Measurements from ENCODE around the gene HDDC2. TPM values are rescaled to one million over a fixed set of nuclear protein-coding genes. Genes with fewer than 3 reads are reported as not detected.

The HDDC2 gene
- total and polyA plus RNA-seq, 9 of the 15 experiments (the other 6 are each of a cell fraction or from before 2014, with no cell fraction given), result 194 to 632 (median 294) TPM

- TF ChIP-seq, protein P1, sequence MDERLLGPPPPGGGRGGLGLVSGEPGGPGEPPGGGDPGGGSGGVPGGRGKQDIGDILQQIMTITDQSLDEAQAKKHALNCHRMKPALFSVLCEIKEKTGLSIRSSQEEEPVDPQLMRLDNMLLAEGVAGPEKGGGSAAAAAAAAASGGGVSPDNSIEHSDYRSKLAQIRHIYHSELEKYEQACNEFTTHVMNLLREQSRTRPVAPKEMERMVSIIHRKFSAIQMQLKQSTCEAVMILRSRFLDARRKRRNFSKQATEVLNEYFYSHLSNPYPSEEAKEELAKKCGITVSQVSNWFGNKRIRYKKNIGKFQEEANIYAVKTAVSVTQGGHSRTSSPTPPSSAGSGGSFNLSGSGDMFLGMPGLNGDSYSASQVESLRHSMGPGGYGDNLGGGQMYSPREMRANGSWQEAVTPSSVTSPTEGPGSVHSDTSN (CRISPR knock-in tag; IDR thresholded peaks at IDR 0.05; ENCODE audit: low read depth), result no peak
- TF ChIP-seq, protein P1 (tag; conservative IDR thresholded peaks at IDR 0.05; ENCODE audit: low read depth), result no peak
- TF ChIP-seq ZNF518B (CRISPR knock-in tag; IDR thresholded peaks at IDR 0.05), result no peak
- TF ChIP-seq JUNB (CRISPR knock-in tag; conservative IDR thresholded peaks at IDR 0.05), result no peak
- no peak for TF ChIP-seq CTCF (IDR thresholded peaks at IDR 0.05 in 2 of 3, conservative IDR thresholded peaks at IDR 0.05 in 1 of 3; ENCODE audit: insufficient read depth in 2 of 3, low read depth in 1 of 3, low read length in 3 of 3)
- no peak; the same call in 1 of the 2 replicates for TF ChIP-seq SMARCE1 (IDR thresholded peaks at IDR 0.05)
- TF ChIP-seq RCOR1 (IDR thresholded peaks at IDR 0.05; ENCODE audit: borderline replicate concordance in 1 of 2, low read depth in 2 of 2, low read length in 2 of 2), result peak in 1 of 2 experiments; percentile 85; a peak in 2 of 4 replicates
- peak; percentile 58; the same call in 1 of the 2 replicates for TF ChIP-seq ESRRA (IDR thresholded peaks at IDR 0.05; ENCODE audit: borderline replicate concordance, low read depth)
- no peak for TF ChIP-seq BMI1 (IDR thresholded peaks at IDR 0.05; ENCODE audit: low read length)
- TF ChIP-seq ZNF197 (CRISPR knock-in tag; IDR thresholded peaks at IDR 0.05; ENCODE audit: low read depth), result no peak
- no peak for TF ChIP-seq GTF2E2 (tag; IDR thresholded peaks at IDR 0.05)
- peak; percentile 76 for TF ChIP-seq HES1 (IDR thresholded peaks at IDR 0.05; ENCODE audit: low read depth)
- no peak for TF ChIP-seq NONO (IDR thresholded peaks at IDR 0.05; ENCODE audit: low read depth in 2 of 2, low read length in 1 of 2)
- TF ChIP-seq SETDB1 (IDR thresholded peaks at IDR 0.05; ENCODE audit: low read length), result no peak
- TF ChIP-seq ZNF224 (CRISPR knock-in tag; IDR thresholded peaks at IDR 0.05), result no peak
- TF ChIP-seq, protein P2, sequence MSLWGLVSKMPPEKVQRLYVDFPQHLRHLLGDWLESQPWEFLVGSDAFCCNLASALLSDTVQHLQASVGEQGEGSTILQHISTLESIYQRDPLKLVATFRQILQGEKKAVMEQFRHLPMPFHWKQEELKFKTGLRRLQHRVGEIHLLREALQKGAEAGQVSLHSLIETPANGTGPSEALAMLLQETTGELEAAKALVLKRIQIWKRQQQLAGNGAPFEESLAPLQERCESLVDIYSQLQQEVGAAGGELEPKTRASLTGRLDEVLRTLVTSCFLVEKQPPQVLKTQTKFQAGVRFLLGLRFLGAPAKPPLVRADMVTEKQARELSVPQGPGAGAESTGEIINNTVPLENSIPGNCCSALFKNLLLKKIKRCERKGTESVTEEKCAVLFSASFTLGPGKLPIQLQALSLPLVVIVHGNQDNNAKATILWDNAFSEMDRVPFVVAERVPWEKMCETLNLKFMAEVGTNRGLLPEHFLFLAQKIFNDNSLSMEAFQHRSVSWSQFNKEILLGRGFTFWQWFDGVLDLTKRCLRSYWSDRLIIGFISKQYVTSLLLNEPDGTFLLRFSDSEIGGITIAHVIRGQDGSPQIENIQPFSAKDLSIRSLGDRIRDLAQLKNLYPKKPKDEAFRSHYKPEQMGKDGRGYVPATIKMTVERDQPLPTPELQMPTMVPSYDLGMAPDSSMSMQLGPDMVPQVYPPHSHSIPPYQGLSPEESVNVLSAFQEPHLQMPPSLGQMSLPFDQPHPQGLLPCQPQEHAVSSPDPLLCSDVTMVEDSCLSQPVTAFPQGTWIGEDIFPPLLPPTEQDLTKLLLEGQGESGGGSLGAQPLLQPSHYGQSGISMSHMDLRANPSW (CRISPR knock-in tag; IDR thresholded peaks at IDR 0.05), result no peak
These were observed 6.3 kb upstream of the HDDC2 start (continued) for GRCh38 chr6:125307964-125308615.
